GM12878 (cell line): ENCODE results near the gene STXBP5. TPM values are rescaled to one million over a fixed set of nuclear protein-coding genes. Genes with fewer than 3 reads are reported as not detected.

ENCODE experiments used
- ATAC-seq: fragments of 200-7000 bp; cut with Tn5 transposase; 3 replicates; pipeline ENCODE4 v1.9.1; 2020; ENCODE audit warnings: mild to moderate bottlenecking, moderate library complexity
- BruUV-seq: library from RNA; stranded (reverse); fragments of 400-500 nt; replicated peaks from 2 replicates; lab custom pipeline; 2021; lab: Mats Ljungman, UMichigan
- CTCF ChIA-PET: fragments of 300-600 bp; sonication (Branson Sonifier 250); formaldehyde crosslinking; extraction: SDS; loops from one replicate; lab custom pipeline; 2021; ENCODE audit warnings: inconsistent platforms; lab: Yijun Ruan, JAX
- POLR2A ChIA-PET: fragments of 350-600 bp; formaldehyde crosslinking; extraction: SDS; loops from one replicate; lab custom pipeline; 2021; ENCODE audit warnings: inconsistent platforms; lab: Charles Lee
- RAD21 ChIA-PET: fragments of 300-600 bp; sonication (Branson Sonifier 250); formaldehyde crosslinking; loops from one replicate; lab custom pipeline; 2023; ENCODE audit warnings: antibody characterized with exemption; ENCODE audit not compliant: unreplicated experiment; lab: Charles Lee
- SMC1A ChIA-PET: fragments of 300-600 bp; sonication (Branson Sonifier 250); formaldehyde crosslinking; loops from one replicate; lab custom pipeline; 2023; ENCODE audit not compliant: unreplicated experiment, uncharacterized antibody; lab: Charles Lee
- DNase-seq: peaks from one replicate; pipeline ENCODE4 v3.0.0-alpha.2; 2011; ENCODE audit warnings: low read depth, low spot score
- FAIRE-seq: peaks from 3 replicates; lab custom pipeline; 2011; peaks lifted over from hg19 to GRCh38; lab: Jason Lieb, UNC
- H2AFZ ChIP-seq: 2 replicates; pipeline ENCODE4 v1.6.0; 2011; ENCODE audit warnings: low read depth, low read length, control low read depth; ENCODE audit not compliant: control insufficient read depth
- H3K27ac ChIP-seq: 2 replicates; pipeline ENCODE4 v1.5.1; 2011; ENCODE audit warnings: control low read depth; ENCODE audit not compliant: control insufficient read depth, insufficient read depth
- H3K27me3 ChIP-seq, 2 experiments: replicated peaks in 1 of 2; 2 replicates each; pipeline versions ENCODE4 v1.6.0 to v1.6.1; 2011; ENCODE audit warnings: low read length in 1 of 2; ENCODE audit not compliant: control insufficient read depth in 2 of 2, insufficient read depth in 2 of 2
- H3K36me3 ChIP-seq, 2 experiments: 2 replicates each; pipeline ENCODE4 v1.5.1; 2011; ENCODE audit warnings: low read length in 1 of 2; ENCODE audit not compliant: control insufficient read depth in 2 of 2, insufficient read depth in 2 of 2
- H3K4me1 ChIP-seq: 2 replicates; pipeline ENCODE4 v1.6.1; 2011; ENCODE audit warnings: mild to moderate bottlenecking, low read length, moderate library complexity, mixed read lengths; ENCODE audit not compliant: control insufficient read depth, insufficient read depth
- H3K4me2 ChIP-seq: 2 replicates; pipeline ENCODE4 v1.6.0; 2011; ENCODE audit warnings: control low read depth; ENCODE audit not compliant: control insufficient read depth, insufficient read depth
- H3K4me3 ChIP-seq: fragments of 200-600 bp; sonication (generic); 2 replicates; pipeline ENCODE4 v1.5.1; 2016
- H3K79me2 ChIP-seq: 2 replicates; pipeline ENCODE4 v1.6.0; 2011; ENCODE audit warnings: low read length; ENCODE audit not compliant: control insufficient read depth, insufficient read depth
- H3K9ac ChIP-seq: 2 replicates; pipeline ENCODE4 v1.8.0; 2011; ENCODE audit warnings: low read length, control low read depth, mixed read lengths; ENCODE audit not compliant: control insufficient read depth, insufficient read depth
- H3K9me3 ChIP-seq: replicated peaks from 3 replicates; pipeline ENCODE4 v1.5.1; 2011; ENCODE audit warnings: mild to moderate bottlenecking, low read length; ENCODE audit not compliant: control insufficient read depth, insufficient read depth
- H4K20me1 ChIP-seq: 2 replicates; pipeline ENCODE4 v1.6.0; 2011; ENCODE audit not compliant: control insufficient read depth, insufficient read depth
- ASH2L ChIP-seq: fragments of 300-600, 200-600 bp; sonication (generic); IDR thresholded peaks from 2 replicates; pipeline ENCODE4 v1.6.1; 2017; ENCODE audit warnings: low read depth, mild to moderate bottlenecking, borderline replicate concordance
- BRCA1 ChIP-seq: IDR thresholded peaks from 2 replicates; pipeline ENCODE4 v1.6.1; 2011; ENCODE audit warnings: low read depth, low read length, improper control_type of control experiment
- MTA3 ChIP-seq: IDR thresholded peaks from 2 replicates; pipeline ENCODE4 v1.6.1; 2012; ENCODE audit warnings: low read length, inconsistent platforms, borderline replicate concordance
- MXI1 ChIP-seq: fragments of 150-350 bp; IDR thresholded peaks from 2 replicates; pipeline ENCODE4 v1.6.1; 2011; ENCODE audit warnings: low read depth, mild to moderate bottlenecking, inconsistent platforms, low read length, improper control_type of control experiment
- NR2C2 ChIP-seq: IDR thresholded peaks from 2 replicates; pipeline ENCODE4 v1.6.1; 2011; ENCODE audit warnings: borderline replicate concordance, low read depth; ENCODE audit not compliant: control insufficient read depth, insufficient read length
- SIX5 ChIP-seq: IDR thresholded peaks from 2 replicates; pipeline ENCODE4 v1.6.1; 2011; ENCODE audit warnings: mild to moderate bottlenecking, low read depth, low read length, moderate library complexity; ENCODE audit not compliant: severe bottlenecking
- SMAD5 ChIP-seq: IDR thresholded peaks from 2 replicates; pipeline ENCODE4 v1.6.1; 2016; ENCODE audit warnings: antibody characterized with exemption, low read depth
- SPI1 ChIP-seq: IDR thresholded peaks from 2 replicates; pipeline ENCODE4 v1.6.1; 2011; ENCODE audit warnings: low read depth, mild to moderate bottlenecking, low read length, moderate library complexity, borderline replicate concordance; ENCODE audit not compliant: insufficient read depth
- YBX1 ChIP-seq: fragments of 450-650 bp; IDR thresholded peaks from 2 replicates; pipeline ENCODE4 v1.6.1; 2016; ENCODE audit warnings: antibody characterized with exemption
- ZNF207 ChIP-seq: fragments of 450-650 bp; IDR thresholded peaks from 2 replicates; pipeline ENCODE4 v1.6.1; 2014; ENCODE audit warnings: antibody characterized with exemption, mild to moderate bottlenecking, borderline replicate concordance
- ZNF24 ChIP-seq: fragments of 450-650 bp; IDR thresholded peaks from 2 replicates; pipeline ENCODE4 v1.6.1; 2017; ENCODE audit warnings: antibody characterized with exemption, mild to moderate bottlenecking
- ZNF622 ChIP-seq: fragments of 450-650 bp; IDR thresholded peaks from 2 replicates; pipeline ENCODE4 v1.6.1; 2017; ENCODE audit warnings: mild to moderate bottlenecking, inconsistent platforms
- whole genome bisulfite sequencing: methylation state at CpG from one replicate; pipeline ENCODE4 v1.1.6; 2016; ENCODE audit warnings: low lambda C conversion rate; ENCODE audit not compliant: insufficient replicate concordance, insufficient coverage; ENCODE audit errors: missing lambda C conversion rate; 5-methylcytosine and 5-hydroxymethylcytosine counted together
- in situ Hi-C: fragments of 300-500 bp; cut with MboI; formaldehyde crosslinking; loops from 9 replicates; pipeline ENCODE4 v1.14.3; 2018; ENCODE audit warnings: mixed read lengths
- intact Hi-C: fragments of 100-400 bp; cut with micrococcal nuclease; formaldehyde crosslinking; loops from one replicate; pipeline ENCODE4 v1.14.2; 2022; ENCODE audit not compliant: unreplicated experiment
- polyA plus RNA-seq, 11 experiments: library from polyadenylated mRNA; depleted of rRNA in 4 of 11; unstranded in 6 of 11; stranded (reverse) in 5 of 11; fragments of >200 nt; fragmentation: Nextera tagmentation in 4 of 11; fragmentation: Illumina TruSeq in 1 of 11; extraction: Ambion mirVana in 4 of 11; extraction: Trizol in 1 of 11; gene quantifications; 1 replicate in 1 of 11; 2 replicates in 10 of 11; pipeline versions ENCODE4 v1.2.1 to v1.2.3, GENCODE V29; 2011 to 2016; ENCODE audit warnings: inconsistent platforms in 2 of 11, missing spikeins in 2 of 11, low read depth in 1 of 11
- total RNA-seq, 4 experiments: library from RNA; depleted of rRNA in 3 of 4; stranded (reverse); fragments of >200 nt in 3 of 4; fragmentation: Illumina TruSeq in 1 of 4; extraction: Trizol in 1 of 4; gene quantifications; 2 replicates each; pipeline versions ENCODE4 v1.2.1 to v1.2.3, GENCODE V29; 2013 to 2021

The STXBP5 gene
- total and polyA plus RNA-seq, 10 of the 15 experiments (the other 5 are each of a cell fraction or from before 2014, with no cell fraction given) = 1.4 to 13.2 (median 8.4) TPM

DNA sequence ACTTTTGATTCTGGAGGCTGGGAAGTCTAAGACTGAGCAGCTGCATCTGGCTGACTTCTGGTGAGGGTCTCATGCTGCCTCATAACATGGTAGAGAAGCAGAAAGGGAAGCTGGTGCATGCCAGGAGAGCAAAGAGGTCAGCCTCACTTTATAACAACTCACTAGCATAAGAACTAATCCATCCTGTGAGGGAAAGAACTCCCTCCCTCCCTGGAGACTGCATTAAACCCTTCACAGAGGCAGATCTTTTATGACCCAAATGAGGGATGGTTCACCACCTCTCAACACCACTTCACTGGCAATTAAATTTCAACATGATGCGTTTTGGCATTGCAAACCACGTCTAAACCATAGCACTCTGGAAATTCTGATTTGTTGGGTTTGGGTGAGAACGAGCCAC, 33.9 kb downstream of the STXBP5 start:
- no peak for ATAC-seq
- no peak for FAIRE-seq
- H3K36me3 ChIP-seq = peaks cover 0 to 2% of the 10 kb centered on the region in 2 experiments; a peak in 1 of 4 replicates
- BruUV-seq = no TSS peak
- no peak overlapping the region for H3K4me3 ChIP-seq
- no peaks in the 10 kb centered on the region for H3K4me1 ChIP-seq
- in situ Hi-C loops (no loop called here), intact Hi-C loops (no loop called here)
- H3K27me3 ChIP-seq = no peaks in the 10 kb centered on the region
- no peak overlapping the region for H3K4me2 ChIP-seq
- no peak overlapping the region for H3K9ac ChIP-seq
- H3K79me2 ChIP-seq = no peaks in the 10 kb centered on the region
- no peak for DNase-seq
- WGBS = 83% methylated on average over 3 of the region's 3 CpGs
- ChIA-PET SMC1A (no interaction called here), RAD21 (no interaction called here), POLR2A (no interaction called here), CTCF (interaction anchor here (1.4 kb wide), 1 partner anchor 22 kb away, joined by 3 read pairs; no protein-coding TSS in a partner anchor)
- no peak overlapping the region for H2AFZ ChIP-seq
- H3K9me3 ChIP-seq = no peaks in the 10 kb centered on the region
- TF ChIP-seq ZNF24 = no peak
- TF ChIP-seq SIX5 = no peak
- TF ChIP-seq ZNF207 = no peak
- TF ChIP-seq SPI1 = no peak
- no peak for TF ChIP-seq NR2C2
- no peak for TF ChIP-seq MTA3
- TF ChIP-seq ZNF622 = no peak
- no peak for TF ChIP-seq SMAD5
- no peak for TF ChIP-seq BRCA1
- no peak for TF ChIP-seq MXI1
- no peak for TF ChIP-seq ASH2L
- TF ChIP-seq YBX1 = no peak
- H4K20me1 ChIP-seq = no peaks in the 10 kb centered on the region
- H3K27ac ChIP-seq = no peak overlapping the region
